GM12878 (cell line): ENCODE measurements around the gene RETREG3. TPM values are rescaled to one million over a fixed set of nuclear protein-coding genes. Genes with fewer than 3 reads are reported as not detected.

Source experiments
- ATF2 ChIP-seq: IDR thresholded peaks from 2 replicates; pipeline ENCODE4 v1.6.1; 2012; ENCODE audit warnings: low read length, inconsistent platforms
- BCL11A ChIP-seq: IDR thresholded peaks from 2 replicates; pipeline ENCODE4 v1.6.1; 2011; ENCODE audit warnings: low read depth, low read length
- CREB1 ChIP-seq: IDR thresholded peaks from 2 replicates; pipeline ENCODE4 v1.6.1; 2012; ENCODE audit warnings: low read depth, mild to moderate bottlenecking, inconsistent platforms
- E2F8 ChIP-seq: fragments of 450-650 bp; IDR thresholded peaks from 2 replicates; pipeline ENCODE4 v1.6.1; 2018; ENCODE audit warnings: mild to moderate bottlenecking, low read depth, moderate library complexity; ENCODE audit not compliant: partially characterized antibody
- EP300 ChIP-seq, 2 experiments: fragments of 150-350 bp in 1 of 2; IDR thresholded peaks; 2 replicates each; pipeline ENCODE4 v1.6.1; 2011 to 2012; ENCODE audit warnings: low read depth in 2 of 2, low read length in 2 of 2, borderline replicate concordance in 1 of 2, improper control_type of control experiment in 1 of 2, inconsistent platforms in 1 of 2; ENCODE audit not compliant: control insufficient read depth in 1 of 2
- ESRRA ChIP-seq: IDR thresholded peaks from 2 replicates; pipeline ENCODE4 v1.6.1; 2012; ENCODE audit warnings: mild to moderate bottlenecking, low read length, improper control_type of control experiment
- GABPA ChIP-seq: IDR thresholded peaks from 2 replicates; pipeline ENCODE4 v1.6.1; 2014; ENCODE audit warnings: antibody characterized with exemption, low read depth, mild to moderate bottlenecking, inconsistent platforms
- GATAD2B ChIP-seq: fragments of 450-650 bp; conservative IDR thresholded peaks from 2 replicates; pipeline ENCODE4 v1.6.1; 2017; ENCODE audit warnings: low read depth, mild to moderate bottlenecking, moderate library complexity
- KDM1A ChIP-seq: fragments of 200-600 bp; sonication (generic); IDR thresholded peaks from 2 replicates; pipeline ENCODE4 v1.6.1; 2016; ENCODE audit warnings: borderline replicate concordance
- NR2F1 ChIP-seq: fragments of 450-650 bp; conservative IDR thresholded peaks from 2 replicates; pipeline ENCODE4 v1.6.1; 2017; ENCODE audit warnings: mild to moderate bottlenecking
- PAX8 ChIP-seq: fragments of 450-650 bp; IDR thresholded peaks from 2 replicates; pipeline ENCODE4 v1.6.1; 2017; ENCODE audit warnings: mild to moderate bottlenecking, moderate library complexity
- RAD21 ChIP-seq: IDR thresholded peaks from 2 replicates; pipeline ENCODE4 v1.6.1; 2011; ENCODE audit warnings: mild to moderate bottlenecking, low read depth, low read length, moderate library complexity; ENCODE audit not compliant: insufficient read depth
- YBX1 ChIP-seq: fragments of 450-650 bp; IDR thresholded peaks from 2 replicates; pipeline ENCODE4 v1.6.1; 2016; ENCODE audit warnings: antibody characterized with exemption
- ZBTB33 ChIP-seq: fragments of 450-650 bp; IDR thresholded peaks from 2 replicates; pipeline ENCODE4 v1.6.1; 2017; ENCODE audit warnings: mild to moderate bottlenecking
- ZBTB40 ChIP-seq: fragments of 450-650 bp; IDR thresholded peaks from 2 replicates; pipeline ENCODE4 v1.6.1; 2016; ENCODE audit warnings: mild to moderate bottlenecking, moderate library complexity, borderline replicate concordance
- ZNF207 ChIP-seq: fragments of 450-650 bp; IDR thresholded peaks from 2 replicates; pipeline ENCODE4 v1.6.1; 2014; ENCODE audit warnings: antibody characterized with exemption, mild to moderate bottlenecking, borderline replicate concordance
- ZNF274 ChIP-seq: IDR thresholded peaks from one replicate; pipeline ENCODE4 v1.8.0; 2011; ENCODE audit not compliant: insufficient read length, insufficient read depth
- polyA plus RNA-seq, 11 experiments: library from polyadenylated mRNA; depleted of rRNA in 4 of 11; unstranded in 6 of 11; stranded (reverse) in 5 of 11; fragments of >200 nt; fragmentation: Nextera tagmentation in 4 of 11; fragmentation: Illumina TruSeq in 1 of 11; extraction: Ambion mirVana in 4 of 11; extraction: Trizol in 1 of 11; gene quantifications; 1 replicate in 1 of 11; 2 replicates in 10 of 11; pipeline versions ENCODE4 v1.2.1 to v1.2.3, GENCODE V29; 2011 to 2016; ENCODE audit warnings: inconsistent platforms in 2 of 11, missing spikeins in 2 of 11, low read depth in 1 of 11
- total RNA-seq, 4 experiments: library from RNA; depleted of rRNA in 3 of 4; stranded (reverse); fragments of >200 nt in 3 of 4; fragmentation: Illumina TruSeq in 1 of 4; extraction: Trizol in 1 of 4; gene quantifications; 2 replicates each; pipeline versions ENCODE4 v1.2.1 to v1.2.3, GENCODE V29; 2013 to 2021

Gene RETREG3
- total and polyA plus RNA-seq, 10 of the 15 experiments (the other 5 are each of a cell fraction or from before 2014, with no cell fraction given) = 7.0 to 50.6 (median 27.3) TPM

GRCh38 chr17:42618442-42619150 is 9.4 kb upstream of the RETREG3 start (continued):
- TF ChIP-seq ZNF207 (no peak), BCL11A (peak; percentile 61), ESRRA (no peak), ZBTB40 (no peak), YBX1 (no peak), ZBTB33 (no peak), ATF2 (peak; percentile 83), NR2F1 (peak; percentile 94), CREB1 (0 out of 2 replicates have a peak, but pooled peaks have one; percentile 12), ZNF274 (no peak), GATAD2B (peak; percentile 84), RAD21 (peak; percentile 64), KDM1A (no peak), PAX8 (no peak), GABPA (0 out of 2 replicates have a peak, but pooled peaks have one; percentile 39), E2F8 (no peak), EP300 (IDR thresholded peaks at IDR 0.05; ENCODE audit: borderline replicate concordance in 1 of 2, control insufficient read depth in 1 of 2, low read depth in 2 of 2, low read length in 2 of 2) (peak; percentile 49 to 84; a peak in 2 of 4 replicates)
